ENCODE measurements around the gene PTPRN2.

The PTPRN2 gene

DNA sequence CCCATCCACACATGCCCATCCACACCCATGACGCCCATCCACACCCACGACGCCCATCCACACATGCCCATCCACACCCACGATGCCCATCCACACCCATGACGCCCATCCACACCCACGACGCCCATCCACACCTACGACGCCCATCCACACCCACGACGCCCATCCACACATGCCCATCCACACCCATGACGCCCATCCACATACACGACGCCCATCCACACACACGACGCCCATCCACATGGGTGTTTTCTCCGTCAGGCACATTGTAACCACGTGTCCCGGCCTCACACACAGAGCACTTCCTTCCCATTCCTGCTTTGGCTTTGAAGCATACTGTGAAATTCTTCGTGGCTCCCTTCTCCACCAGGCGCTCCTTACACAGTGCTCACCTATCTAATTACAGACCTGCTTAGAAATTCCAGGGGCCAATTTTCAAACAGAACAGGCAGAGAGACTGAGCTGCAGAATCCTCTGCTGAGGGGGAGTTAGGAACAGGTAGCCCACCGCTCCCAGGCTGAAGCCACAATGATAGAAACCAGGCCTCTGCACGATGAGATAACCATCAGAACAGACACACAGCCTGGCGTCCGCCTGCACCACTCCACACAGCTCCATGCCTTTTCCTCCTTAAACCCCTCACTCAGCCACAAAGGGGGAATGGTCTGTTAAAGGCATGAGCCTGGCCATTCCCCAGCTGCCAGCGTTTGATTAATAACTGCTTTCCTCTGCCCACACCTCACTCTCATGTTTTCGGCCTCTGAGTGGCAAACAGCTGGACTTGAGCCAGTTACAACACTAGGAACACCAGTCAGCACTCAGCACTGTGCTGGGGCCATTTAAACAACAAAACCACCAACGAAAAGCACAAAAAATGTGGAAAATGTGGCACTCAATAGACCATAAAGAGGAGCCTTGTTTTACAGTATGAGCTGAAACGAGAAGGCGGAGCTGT lies 501.6 kb downstream of the PTPRN2 start:
- TF ChIP-seq JUND (IDR thresholded peaks at IDR 0.05; ENCODE audit: low read depth): no peak
- DNase-seq (ENCODE audit: low read depth in 1 of 2, low spot score in 1 of 2): no peak
- in situ Hi-C loops (cut with HindIII; ENCODE audit: low pct_unique_long_range_greater_than_20kb, low sequenced_read_pairs): no loop called here

DNA sequence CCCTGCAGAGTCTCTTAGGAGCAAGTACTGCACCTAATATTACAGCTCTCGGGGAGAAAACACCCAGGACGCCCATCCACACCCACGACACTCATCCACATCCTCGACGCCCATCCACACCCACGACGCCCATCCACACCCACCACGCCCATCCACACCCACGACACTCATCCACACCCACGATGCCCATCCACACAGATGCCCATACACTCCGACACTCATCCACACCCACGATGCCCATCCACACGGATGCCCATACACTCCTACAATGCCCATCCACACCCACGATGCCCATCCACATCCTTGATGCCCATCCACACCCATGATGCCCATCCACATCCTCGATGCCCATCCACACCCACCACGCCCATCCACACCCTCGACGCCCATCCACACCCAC lies 503.1 kb downstream of the PTPRN2 start:
- no peak for TF ChIP-seq JUND (IDR thresholded peaks at IDR 0.05; ENCODE audit: low read depth)
- in situ Hi-C loops (cut with HindIII; ENCODE audit: low pct_unique_long_range_greater_than_20kb, low sequenced_read_pairs): no loop called here
- no peak for DNase-seq (ENCODE audit: low read depth in 1 of 2, low spot score in 1 of 2)

DNA sequence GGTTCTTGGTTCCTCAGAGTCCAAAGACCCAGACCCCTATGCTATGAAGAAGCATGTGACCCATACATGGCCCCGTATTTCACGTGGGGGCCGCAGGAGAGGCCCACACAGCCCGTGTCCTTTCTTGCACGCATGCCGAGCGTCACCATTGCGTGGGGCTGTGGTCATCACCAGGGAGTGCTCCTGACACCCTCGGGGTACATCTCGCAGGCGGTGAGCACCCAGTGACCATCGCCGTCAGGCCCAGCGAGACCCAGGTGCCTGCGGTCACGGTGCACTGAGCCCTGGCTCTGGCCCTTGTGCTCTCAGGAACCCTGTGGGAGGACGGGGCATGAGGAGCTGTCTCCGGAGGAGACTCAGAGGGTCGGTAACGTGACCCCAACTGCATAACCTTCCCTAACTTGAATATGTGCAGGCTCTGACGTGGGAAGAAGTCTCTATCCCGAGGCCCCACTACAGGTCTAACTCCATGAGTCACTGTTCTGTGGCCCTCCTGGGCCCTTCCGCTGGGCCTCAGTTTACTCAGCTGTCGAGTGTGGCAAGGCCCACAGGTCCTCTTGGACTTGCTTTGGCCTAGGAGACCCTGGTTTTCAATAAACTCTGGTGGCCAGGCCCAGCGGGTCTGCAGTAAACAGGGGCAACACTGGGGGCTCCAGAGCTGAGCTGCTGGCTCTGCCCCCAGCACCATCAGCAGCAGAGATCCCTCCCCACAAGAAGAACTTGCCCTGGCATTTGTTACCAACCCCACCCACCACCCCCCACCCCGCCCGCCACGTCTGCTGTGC lies 503.9 kb downstream of the PTPRN2 start:
- no peak for TF ChIP-seq JUND (IDR thresholded peaks at IDR 0.05; ENCODE audit: low read depth)
- DNase-seq (ENCODE audit: low read depth in 1 of 2, low spot score in 1 of 2): no peak
- in situ Hi-C loops (cut with HindIII; ENCODE audit: low pct_unique_long_range_greater_than_20kb, low sequenced_read_pairs): no loop called here

DNA sequence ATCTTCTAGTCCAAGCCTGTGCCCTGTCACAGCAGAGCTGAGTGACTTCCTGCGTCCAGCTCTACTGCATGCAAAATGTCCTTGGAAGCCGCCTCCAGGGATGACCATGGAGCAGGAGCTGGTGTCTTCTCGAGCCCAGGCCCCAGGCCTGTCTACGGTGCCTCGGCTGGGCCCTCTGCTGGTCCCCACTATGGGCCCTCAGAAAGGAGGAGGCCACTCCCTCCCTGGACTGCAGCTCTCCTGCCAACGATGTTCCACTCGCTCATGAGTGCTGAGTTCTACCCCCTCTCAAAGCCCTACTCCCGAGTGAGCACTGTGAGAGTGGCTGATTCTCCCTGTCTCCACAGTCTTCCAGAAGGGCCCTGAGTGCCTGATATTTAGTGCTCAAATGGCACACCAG lies 504.9 kb downstream of the PTPRN2 start:
- in situ Hi-C loops (cut with HindIII; ENCODE audit: low pct_unique_long_range_greater_than_20kb, low sequenced_read_pairs): no loop called here
- DNase-seq (ENCODE audit: low read depth in 1 of 2, low spot score in 1 of 2): no peak

DNA sequence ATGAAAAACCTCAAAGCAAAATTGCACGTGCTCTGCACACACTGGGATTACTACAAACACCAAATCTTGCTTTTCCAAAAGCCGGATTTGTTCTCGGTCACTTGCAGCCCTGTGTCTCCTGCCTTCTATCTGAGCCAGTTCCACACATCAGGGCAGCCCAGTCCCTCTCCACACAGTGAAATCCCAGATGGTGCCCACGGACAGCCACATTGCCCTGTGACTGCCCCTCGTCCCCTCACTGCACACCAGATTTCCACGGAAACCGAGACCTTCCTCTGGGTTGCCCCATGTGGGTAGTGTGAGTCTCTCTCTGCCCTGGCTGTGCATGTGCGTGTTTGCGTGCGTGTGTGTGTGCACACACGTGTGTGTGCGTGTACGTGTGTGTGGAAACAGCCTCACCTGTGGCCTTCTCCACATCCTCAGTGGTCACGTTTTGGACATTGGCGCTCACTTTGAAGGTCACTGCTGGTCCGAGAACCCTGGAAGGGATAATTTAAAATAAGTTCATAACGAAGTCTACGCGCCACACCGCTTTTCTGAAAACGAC lies 506.7 kb downstream of the PTPRN2 start:
- DNase-seq (ENCODE audit: low read depth in 1 of 2, low spot score in 1 of 2): no peak
- in situ Hi-C loops (cut with HindIII; ENCODE audit: low pct_unique_long_range_greater_than_20kb, low sequenced_read_pairs): no loop called here
- no peak for TF ChIP-seq JUND (IDR thresholded peaks at IDR 0.05; ENCODE audit: low read depth)

More for the DNA sequence above, 504.9 kb downstream of the PTPRN2 start:
- no peak for TF ChIP-seq JUND (IDR thresholded peaks at IDR 0.05; ENCODE audit: low read depth)

DNA sequence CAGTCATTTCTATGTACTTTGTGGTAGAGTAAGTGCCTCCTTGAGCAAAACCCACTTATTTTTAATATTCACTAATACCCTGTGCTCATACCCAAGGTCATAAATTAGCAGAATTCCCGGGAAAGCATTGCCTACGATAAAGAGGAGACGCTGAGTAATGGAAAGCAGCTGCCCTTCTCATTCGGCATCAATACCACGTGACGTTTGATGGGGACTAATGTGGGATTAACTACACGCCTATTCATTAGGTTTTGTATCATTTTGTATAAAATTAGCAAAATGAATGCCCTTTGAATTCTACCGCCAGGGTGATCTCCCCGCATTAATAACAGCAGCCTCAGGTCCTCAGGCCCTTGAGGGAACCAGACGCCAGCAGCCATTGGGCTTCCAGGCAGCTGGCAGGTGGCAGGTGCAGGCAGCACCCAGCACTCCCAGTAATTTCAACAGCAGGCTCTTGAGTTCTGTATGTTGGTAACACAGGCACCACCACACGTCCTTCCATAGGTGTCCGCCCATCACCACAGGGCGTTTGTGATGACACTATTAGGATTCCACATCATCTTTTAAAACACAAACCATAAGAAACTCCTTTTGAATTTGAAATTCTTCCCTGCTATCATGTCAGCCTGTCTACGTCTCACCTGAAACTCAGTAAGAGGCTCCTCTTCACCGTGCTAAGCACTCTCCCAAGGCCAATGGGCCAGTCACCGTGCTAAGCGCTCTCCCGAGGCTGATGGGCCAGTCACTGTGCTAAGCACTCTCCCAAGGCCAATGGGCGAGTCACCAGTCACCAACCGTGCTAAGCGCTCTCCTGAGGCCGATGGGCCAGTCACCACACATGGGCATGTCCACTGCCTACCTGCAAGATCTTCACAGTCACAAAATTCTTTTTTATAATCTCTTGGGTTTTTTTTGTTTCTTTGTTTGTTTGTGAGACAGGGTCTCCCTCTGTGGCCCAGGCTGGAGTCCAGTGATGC lies 509.4 kb downstream of the PTPRN2 start:
- in situ Hi-C loops (cut with HindIII; ENCODE audit: low pct_unique_long_range_greater_than_20kb, low sequenced_read_pairs): no loop called here
- DNase-seq (ENCODE audit: low read depth in 1 of 2, low spot score in 1 of 2): no peak
- TF ChIP-seq JUND (IDR thresholded peaks at IDR 0.05; ENCODE audit: low read depth): no peak

DNA sequence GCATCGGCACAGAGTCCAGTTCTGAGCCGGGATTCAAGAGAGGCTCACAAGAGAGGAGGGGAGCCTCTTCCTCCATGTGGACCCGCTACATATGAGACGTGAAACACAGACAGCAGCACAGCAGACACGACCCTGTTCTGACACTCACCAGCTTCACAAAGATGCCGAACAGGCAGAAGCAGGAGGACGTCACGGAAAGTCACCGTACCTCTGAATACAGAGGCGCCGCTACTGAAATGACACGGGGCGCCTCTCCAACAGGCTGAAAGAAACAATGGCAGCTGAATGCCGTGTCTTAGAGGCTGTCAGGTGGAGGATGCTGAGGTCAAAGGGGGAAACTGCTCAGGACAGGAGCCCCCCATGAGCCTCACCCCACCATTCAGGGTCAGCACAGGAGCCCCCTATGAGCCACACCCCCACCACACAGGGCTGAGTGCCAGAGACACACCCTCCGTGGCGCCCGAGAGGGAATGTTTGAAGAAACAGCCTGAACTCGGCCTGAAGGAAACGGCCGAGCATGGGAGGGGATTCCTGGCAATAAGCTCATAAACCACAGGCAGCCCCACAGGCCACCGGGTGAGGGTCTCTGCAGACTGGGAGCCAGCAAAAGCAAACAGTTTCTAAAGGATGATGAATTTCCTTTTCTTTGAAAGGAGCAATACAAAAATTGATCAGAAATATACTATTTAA lies 510.3 kb downstream of the PTPRN2 start:
- TF ChIP-seq JUND (IDR thresholded peaks at IDR 0.05; ENCODE audit: low read depth): no peak
- in situ Hi-C loops (cut with HindIII; ENCODE audit: low pct_unique_long_range_greater_than_20kb, low sequenced_read_pairs): no loop called here
- DNase-seq (ENCODE audit: low read depth in 1 of 2, low spot score in 1 of 2): no peak

DNA sequence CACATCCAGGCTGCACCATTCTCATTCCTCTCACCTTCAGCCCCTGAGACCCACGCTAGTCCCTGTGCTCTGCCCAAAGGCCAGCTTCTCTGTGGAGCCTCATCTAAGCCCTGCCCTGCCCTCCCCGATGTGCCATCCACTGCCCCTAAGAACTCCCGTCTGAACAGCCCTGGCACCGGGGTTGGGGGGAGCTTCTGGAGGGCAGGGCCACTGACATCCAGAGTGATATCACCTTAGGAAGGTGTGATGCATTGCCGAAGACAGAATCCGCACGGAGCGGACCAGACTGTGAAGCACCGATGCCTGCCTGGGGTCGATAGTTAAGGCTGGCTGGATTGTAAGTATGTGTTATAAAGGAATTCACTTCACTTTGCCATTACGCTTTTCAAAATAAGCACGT lies 511.0 kb downstream of the PTPRN2 start:
- DNase-seq (ENCODE audit: low read depth in 1 of 2, low spot score in 1 of 2): no peak
- no peak for TF ChIP-seq JUND (IDR thresholded peaks at IDR 0.05; ENCODE audit: low read depth)
- in situ Hi-C loops (cut with HindIII; ENCODE audit: low pct_unique_long_range_greater_than_20kb, low sequenced_read_pairs): no loop called here

DNA sequence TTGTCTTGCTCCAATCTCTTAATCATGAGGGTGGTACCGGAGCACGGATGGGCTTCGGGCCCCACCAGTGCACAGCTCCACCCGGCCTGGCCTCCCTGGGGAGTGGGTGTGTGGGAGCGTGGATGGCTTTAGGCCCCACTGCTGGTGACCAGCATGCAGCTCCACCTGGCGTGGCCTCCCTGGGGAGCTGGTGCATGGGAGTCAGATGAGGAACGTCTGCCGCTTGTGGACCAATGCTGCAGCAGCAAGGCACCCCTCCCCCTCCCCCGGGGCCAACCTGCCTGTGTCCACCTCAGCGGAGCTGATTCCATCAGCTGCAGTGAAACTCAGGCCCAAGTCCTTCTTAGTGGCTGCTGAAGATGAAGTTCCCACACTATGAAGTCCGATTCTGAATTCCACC lies 511.4 kb downstream of the PTPRN2 start:
- no peak for TF ChIP-seq JUND (IDR thresholded peaks at IDR 0.05; ENCODE audit: low read depth)
- DNase-seq (ENCODE audit: low read depth in 1 of 2, low spot score in 1 of 2): no peak
- in situ Hi-C loops (cut with HindIII; ENCODE audit: low pct_unique_long_range_greater_than_20kb, low sequenced_read_pairs): no loop called here

DNA sequence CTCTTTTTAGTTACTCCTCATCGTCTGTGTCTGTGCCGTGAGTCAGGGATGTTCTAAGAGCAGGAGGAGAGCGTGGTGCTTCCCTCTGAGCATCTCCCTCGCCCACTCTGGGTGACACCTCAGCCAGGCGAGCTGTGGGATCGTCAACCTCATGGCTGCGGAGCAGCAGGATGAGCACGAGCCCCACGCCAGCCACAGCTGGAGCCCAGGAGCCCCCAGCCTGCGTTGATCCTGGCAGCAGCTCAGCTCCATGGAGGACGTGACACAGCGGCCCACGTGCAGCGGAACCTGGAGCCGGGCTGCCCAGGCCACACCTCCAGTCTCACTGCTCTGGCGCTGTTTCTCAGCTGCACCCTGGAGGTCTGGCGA lies 512.0 kb downstream of the PTPRN2 start:
- in situ Hi-C loops (cut with HindIII; ENCODE audit: low pct_unique_long_range_greater_than_20kb, low sequenced_read_pairs): no loop called here
- no peak for DNase-seq (ENCODE audit: low read depth in 1 of 2, low spot score in 1 of 2)
- TF ChIP-seq JUND (IDR thresholded peaks at IDR 0.05; ENCODE audit: low read depth): no peak

DNA sequence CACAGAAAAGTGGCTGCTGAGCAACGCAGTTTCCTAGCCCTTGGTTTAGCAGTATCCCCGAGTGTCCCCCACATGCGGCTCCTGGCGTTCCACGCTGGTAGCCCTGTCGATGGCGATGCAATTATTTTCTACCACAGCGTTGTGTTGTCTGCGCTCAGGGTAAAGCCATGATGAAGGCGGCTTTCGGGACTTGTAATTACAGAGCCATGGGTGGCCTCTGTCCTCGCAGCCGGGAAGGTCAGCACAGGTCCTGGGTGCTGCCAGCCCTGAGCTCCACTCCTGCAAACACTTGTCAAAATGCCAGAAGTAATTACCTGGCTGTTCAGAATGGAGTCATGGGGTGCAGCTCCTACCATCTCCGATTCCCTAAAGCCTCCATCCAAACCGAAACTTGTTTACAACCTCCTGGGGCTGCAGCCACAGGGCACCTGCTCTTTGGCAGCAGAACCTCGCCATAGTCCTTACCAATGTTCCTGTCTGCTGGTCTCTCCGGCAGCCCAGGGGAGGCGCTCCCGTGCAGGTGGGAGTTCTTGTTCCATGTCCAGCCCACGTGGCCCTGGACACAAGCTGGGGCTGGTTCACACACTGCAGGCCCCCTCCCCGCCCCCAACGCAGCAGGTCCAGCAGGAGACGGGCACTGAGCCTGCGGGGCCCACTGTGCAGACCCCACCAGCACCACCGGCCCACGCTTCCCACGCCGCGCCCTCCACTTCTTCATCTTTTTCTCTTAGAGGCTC lies 512.6 kb downstream of the PTPRN2 start:
- in situ Hi-C loops (cut with HindIII; ENCODE audit: low pct_unique_long_range_greater_than_20kb, low sequenced_read_pairs): no loop called here
- no peak for TF ChIP-seq JUND (IDR thresholded peaks at IDR 0.05; ENCODE audit: low read depth)
- DNase-seq (ENCODE audit: low read depth in 1 of 2, low spot score in 1 of 2): no peak

Data from T47D (cell line).